Neural progenitor cell (in vitro differentiated cells): ENCODE results near the gene PMCH.

Experiments used
- CTCF ChIP-seq: fragments of 200-600 bp; sonication (generic); IDR thresholded peaks from 2 replicates; pipeline ENCODE4 v1.5.1; 2017; ENCODE audit warnings: antibody characterized with exemption, mild to moderate bottlenecking
- EZH2 ChIP-seq: fragments of 200-600 bp; sonication (generic); IDR thresholded peaks from 2 replicates; pipeline ENCODE4 v1.6.1; 2017; ENCODE audit warnings: antibody characterized with exemption, mild to moderate bottlenecking, moderate library complexity

- TF ChIP-seq CTCF: no peak
- no peak for TF ChIP-seq EZH2
Measured at GRCh38 chr12:102172436-102172835, 25.2 kb downstream of the PMCH start.
